Keratinocyte (primary cell): Measurements from ENCODE around the gene CYP4F22. TPM values are rescaled to one million over a fixed set of nuclear protein-coding genes. Genes with fewer than 3 reads are reported as not detected.

Source experiments
- DNase-seq: peaks from one replicate; pipeline ENCODE4 v3.0.0-alpha.2; 2011; ENCODE audit warnings: low read depth, missing footprints, low spot score
- FAIRE-seq: peaks from 2 replicates; lab custom pipeline; 2011; peaks lifted over from hg19 to GRCh38; lab: Jason Lieb, UNC
- H2AFZ ChIP-seq: 2 replicates; pipeline ENCODE4 v1.6.0; 2012; ENCODE audit warnings: low read length, control low read depth, inconsistent platforms; ENCODE audit not compliant: control insufficient read depth
- H3K27ac ChIP-seq: 2 replicates; pipeline ENCODE4 v1.5.1; 2011; ENCODE audit warnings: low read length; ENCODE audit not compliant: control insufficient read depth, insufficient read depth
- H3K27me3 ChIP-seq: 3 replicates; pipeline ENCODE4 v1.6.0; 2011; ENCODE audit warnings: low read length; ENCODE audit not compliant: control insufficient read depth, insufficient read depth; ENCODE audit errors: extremely low read depth
- H3K36me3 ChIP-seq, 2 experiments: 2 replicates in 1 of 2; 3 replicates in 1 of 2; pipeline ENCODE4 v1.5.1; 2011; ENCODE audit warnings: low read length in 2 of 2, mild to moderate bottlenecking in 1 of 2; ENCODE audit not compliant: control insufficient read depth in 2 of 2, insufficient read depth in 2 of 2; ENCODE audit errors: extremely low read depth in 1 of 2
- H3K4me1 ChIP-seq: 3 replicates; pipeline ENCODE4 v1.5.1; 2011; ENCODE audit warnings: low read length; ENCODE audit not compliant: control insufficient read depth, insufficient read depth; ENCODE audit errors: extremely low read depth
- H3K4me2 ChIP-seq: 3 replicates; pipeline ENCODE4 v1.6.0; 2011; ENCODE audit warnings: low read depth, low read length; ENCODE audit not compliant: control insufficient read depth, insufficient read depth; ENCODE audit errors: extremely low read depth
- H3K4me3 ChIP-seq, 3 experiments: fragments of 200-600 bp in 1 of 3; sonication (generic) in 1 of 3; 2 replicates in 2 of 3; 3 replicates in 1 of 3; pipeline ENCODE4 v1.5.1; 2011 to 2016; ENCODE audit warnings: low read length in 3 of 3, mild to moderate bottlenecking in 3 of 3, control low read depth in 2 of 3, inconsistent platforms in 1 of 3, low read depth in 1 of 3, mixed read lengths in 1 of 3, mixed run types in 1 of 3, moderate library complexity in 1 of 3; ENCODE audit not compliant: control insufficient read depth in 2 of 3, insufficient read depth in 2 of 3; ENCODE audit errors: extremely low read depth in 1 of 3
- H3K79me2 ChIP-seq: 2 replicates; pipeline ENCODE4 v1.6.0; 2012; ENCODE audit warnings: low read length; ENCODE audit not compliant: control insufficient read depth, insufficient read depth
- H3K9ac ChIP-seq: 3 replicates; pipeline ENCODE4 v1.6.0; 2011; ENCODE audit warnings: low read length; ENCODE audit not compliant: control insufficient read depth, insufficient read depth; ENCODE audit errors: extremely low read depth
- H3K9me1 ChIP-seq: 3 replicates; pipeline ENCODE4 v1.6.0; 2011; ENCODE audit warnings: low read length; ENCODE audit not compliant: control insufficient read depth, insufficient read depth; ENCODE audit errors: extremely low read depth
- H3K9me3 ChIP-seq: 2 replicates; pipeline ENCODE4 v1.5.1; 2012; ENCODE audit warnings: low read depth, low read length; ENCODE audit not compliant: control insufficient read depth
- H4K20me1 ChIP-seq: 3 replicates; pipeline ENCODE4 v1.6.0; 2011; ENCODE audit warnings: low read length; ENCODE audit not compliant: control insufficient read depth, insufficient read depth; ENCODE audit errors: extremely low read depth
- CTCF ChIP-seq, 3 experiments: IDR thresholded peaks in 1 of 3; conservative IDR thresholded peaks in 1 of 3; optimal IDR thresholded peaks in 1 of 3; 2 replicates in 2 of 3; 3 replicates in 1 of 3; pipeline versions ENCODE3 to v1.5.1; 2011; ENCODE audit warnings: low read length in 3 of 3, mild to moderate bottlenecking in 3 of 3, moderate library complexity in 2 of 3, control low read depth in 1 of 3, inconsistent platforms in 1 of 3; ENCODE audit not compliant: insufficient read depth in 2 of 3; ENCODE audit errors: extremely low read depth in 1 of 3
- EZH2 ChIP-seq: IDR thresholded peaks from one replicate; pipeline ENCODE4 v1.6.1; 2012; ENCODE audit warnings: inconsistent platforms, mild to moderate bottlenecking, low read length, moderate library complexity
- dilution Hi-C: fragments of 300-500 bp; cut with MboI; formaldehyde crosslinking; loops from one replicate; pipeline ENCODE4 v1.7.0; 2020; ENCODE audit warnings: low sequenced_read_pairs; ENCODE audit not compliant: extremely low pct_ligation_motif_present
- polyA plus RNA-seq, 5 experiments: library from polyadenylated mRNA; depleted of rRNA in 3 of 5; stranded (reverse) in 3 of 5; stranded (forward) in 1 of 5; unstranded in 1 of 5; fragments of >200 nt; gene quantifications; 1 replicate in 1 of 5; 2 replicates in 3 of 5; 3 replicates in 1 of 5; pipeline versions ENCODE4 v1.2.1 to v1.2.3, GENCODE V29; 2011 to 2012; ENCODE audit warnings: missing spikeins in 2 of 5, low read depth in 1 of 5, low replicate concordance in 1 of 5

Gene CYP4F22
- polyA plus RNA-seq, 1 donor (not counting 4 experiments of a cell fraction or from before 2014, with no cell fraction given), result 0.43 TPM

GRCh38 chr19:15550929-15551292, 42.6 kb downstream of the CYP4F22 start:
- H3K9me1 ChIP-seq, result no peaks in the 10 kb centered on the region
- dilution Hi-C loops, result no loop called here
- no peak overlapping the region for H3K9ac ChIP-seq
- peaks cover 3% of the 10 kb centered on the region for H3K4me1 ChIP-seq
- FAIRE-seq, result no peak
- peak overlapping the region; percentile 82 for H3K4me2 ChIP-seq
- peak overlapping the region; percentile 79 for H2AFZ ChIP-seq
- no peak overlapping the region for H3K27ac ChIP-seq
- no peaks in the 10 kb centered on the region for H3K36me3 ChIP-seq
- no peaks in the 10 kb centered on the region for H3K9me3 ChIP-seq
- peak overlapping the region; percentile 19 to 51 (median 29) for H3K4me3 ChIP-seq
- H3K79me2 ChIP-seq, result no peaks in the 10 kb centered on the region
- no peak for DNase-seq
- H4K20me1 ChIP-seq, result no peaks in the 10 kb centered on the region
- peaks cover 21% of the 10 kb centered on the region for H3K27me3 ChIP-seq
- TF ChIP-seq EZH2 (no peak), CTCF (optimal IDR thresholded peaks at IDR 0.05 in 1 of 3, IDR thresholded peaks at IDR 0.05 in 1 of 3, conservative IDR thresholded peaks at IDR 0.05 in 1 of 3; ENCODE audit: extremely low read depth in 1 of 3, insufficient read depth in 2 of 3, low read length in 3 of 3) (peak in 1 of 3 experiments; percentile 34)

GRCh38 chr19:15551293-15552004, 43.1 kb downstream of the CYP4F22 start:
- peak overlapping the region; percentile 82 for H3K4me2 ChIP-seq
- H3K9me1 ChIP-seq, result no peaks in the 10 kb centered on the region
- DNase-seq, result no peak
- no peak for TF ChIP-seq EZH2
- no peaks in the 10 kb centered on the region for H3K79me2 ChIP-seq
- H3K4me3 ChIP-seq, result peak overlapping the region; percentile 19 to 51 (median 29)
- FAIRE-seq, result no peak
- H4K20me1 ChIP-seq, result no peaks in the 10 kb centered on the region
- H3K36me3 ChIP-seq, result no peaks in the 10 kb centered on the region
- dilution Hi-C loops, result no loop called here
- no peak overlapping the region for H3K9ac ChIP-seq
- peak overlapping the region; percentile 79 for H2AFZ ChIP-seq
- no peaks in the 10 kb centered on the region for H3K9me3 ChIP-seq
- H3K27ac ChIP-seq, result no peak overlapping the region
- H3K4me1 ChIP-seq, result peaks cover 7% of the 10 kb centered on the region
- peaks cover 21% of the 10 kb centered on the region for H3K27me3 ChIP-seq

- peaks cover 21% of the 10 kb centered on the region for H3K27me3 ChIP-seq
- no peaks in the 10 kb centered on the region for H3K9me1 ChIP-seq
- H3K4me1 ChIP-seq, result peaks cover 7% of the 10 kb centered on the region
- H3K36me3 ChIP-seq, result no peaks in the 10 kb centered on the region
- no peak overlapping the region for H2AFZ ChIP-seq
- no peaks in the 10 kb centered on the region for H3K79me2 ChIP-seq
- no peak overlapping the region for H3K4me3 ChIP-seq
- no peak overlapping the region for H3K4me2 ChIP-seq
- H3K27ac ChIP-seq, result no peak overlapping the region
- H3K9ac ChIP-seq, result no peak overlapping the region
- TF ChIP-seq CTCF (optimal IDR thresholded peaks at IDR 0.05 in 1 of 3, IDR thresholded peaks at IDR 0.05 in 1 of 3, conservative IDR thresholded peaks at IDR 0.05 in 1 of 3; ENCODE audit: extremely low read depth in 1 of 3, insufficient read depth in 2 of 3, low read length in 3 of 3), result no peak
- no peak for TF ChIP-seq EZH2
- no peak for FAIRE-seq
- DNase-seq, result no peak
- H4K20me1 ChIP-seq, result no peaks in the 10 kb centered on the region
- no peaks in the 10 kb centered on the region for H3K9me3 ChIP-seq
- dilution Hi-C loops, result no loop called here
These were observed 46.7 kb downstream of the CYP4F22 start for GRCh38 chr19:15555021-15555420.
